Upper lobe of left lung (tissue), 4 donors: ENCODE measurements around the gene PTPN13.

Experiments used
- CTCF ChIP-seq, 6 experiments: fragments of 450-650 bp in 4 of 6; fragments of 200-600 bp in 2 of 6; sonication (generic) in 2 of 6; IDR thresholded peaks; one replicate each; pipeline ENCODE4 v1.5.1; 2016 to 2019; ENCODE audit warnings: antibody characterized with exemption in 6 of 6
- EP300 ChIP-seq, 4 donors: sonication (generic); formaldehyde crosslinking; IDR thresholded peaks; one replicate each; pipeline ENCODE4 v1.5.1; 2017; ENCODE audit warnings: antibody characterized with exemption in 4 of 4, control low read depth in 2 of 4
- POLR2A ChIP-seq, 4 donors: fragments of 450-650 bp; IDR thresholded peaks; one replicate each; pipeline ENCODE4 v1.5.1; 2016 to 2017; ENCODE audit warnings: antibody characterized with exemption in 4 of 4, mild to moderate bottlenecking in 2 of 4
- POLR2AphosphoS5 ChIP-seq, 2 donors: sonication (generic); formaldehyde crosslinking; IDR thresholded peaks; one replicate each; pipeline ENCODE4 v1.5.1; 2017; ENCODE audit warnings: antibody characterized with exemption in 2 of 2

DNA sequence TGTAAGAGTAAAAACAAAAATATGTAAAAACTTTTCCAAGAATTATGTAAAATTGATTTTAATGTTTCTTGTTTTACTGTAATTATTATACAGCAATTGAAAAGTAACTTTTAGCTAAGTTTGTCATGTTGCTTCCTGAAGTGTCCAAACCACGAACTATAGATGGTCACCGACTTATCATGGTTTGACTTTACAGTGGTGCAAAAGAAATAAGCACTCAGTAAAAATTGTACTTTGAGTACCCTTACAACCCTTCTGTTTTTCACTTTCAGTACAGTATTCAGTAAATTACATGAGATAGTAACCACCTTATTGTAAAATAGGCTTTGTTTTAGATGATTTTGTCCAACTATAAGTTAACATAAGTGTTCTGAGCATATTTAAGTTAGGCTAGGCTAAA is 161.3 kb downstream of the PTPN13 start:
- TF ChIP-seq POLR2A (IDR thresholded peaks at IDR 0.05) (no peak), CTCF (IDR thresholded peaks at IDR 0.05) (no peak), POLR2AphosphoS5 (IDR thresholded peaks at IDR 0.05) (no peak), EP300 (IDR thresholded peaks at IDR 0.05) (no peak)
